NT2/D1 (cell line): ENCODE data around the gene ACAP3.

ENCODE experiments used
- SUZ12 ChIP-seq: IDR thresholded peaks from 2 replicates; pipeline ENCODE4 v1.6.1; 2011; ENCODE audit not compliant: insufficient read length, insufficient read depth; ENCODE audit errors: extremely low read depth
- YY1 ChIP-seq: IDR thresholded peaks from 2 replicates; pipeline ENCODE4 v1.6.1; 2011; ENCODE audit not compliant: insufficient read length, insufficient read depth

DNA sequence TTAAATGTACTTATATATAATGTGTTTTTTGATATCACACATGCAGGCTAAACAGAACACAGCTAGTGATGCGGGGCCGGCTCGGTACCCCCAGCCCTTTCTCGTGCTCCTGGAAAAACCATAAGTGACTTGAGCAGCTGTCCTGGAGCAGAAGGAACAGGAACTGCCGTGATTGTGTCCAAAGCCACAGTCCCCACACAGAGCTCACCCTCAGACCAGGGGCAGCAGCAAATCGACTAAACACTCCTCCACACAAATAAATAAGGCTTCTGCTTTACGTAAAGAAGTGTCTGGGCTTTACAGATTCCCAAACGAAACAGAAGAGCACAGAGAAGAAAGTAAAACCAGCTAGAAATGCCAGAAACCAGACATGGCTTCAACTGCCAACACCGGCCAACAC is 43.7 kb downstream of the ACAP3 start:
- TF ChIP-seq SUZ12 (no peak), YY1 (no peak)
